ENCODE data around the gene PARVA.
"Not testable (repeated sequence)": the region's sequence is repeated elsewhere in the genome, so short reads cannot be mapped to it uniquely, and the experiment has no call there.

The PARVA gene

GRCh38 chr11:12516387-12517105 is 139.2 kb downstream of the PARVA start:
- TF ChIP-seq POLR2AphosphoS5 (IDR thresholded peaks at IDR 0.05; ENCODE audit: low read depth, low read length) (no peak), TAF1 (IDR thresholded peaks at IDR 0.05; ENCODE audit: borderline replicate concordance, low read depth, low read length) (no peak), POLR2A (IDR thresholded peaks at IDR 0.05; ENCODE audit: low read depth, low read length) (no peak)
- no peak for FAIRE-seq
- no peak for DNase-seq (ENCODE audit: insufficient read length)

- no peak for DNase-seq (ENCODE audit: insufficient read length)
- no peak for FAIRE-seq
- no peak for TF ChIP-seq POLR2A (IDR thresholded peaks at IDR 0.05; ENCODE audit: low read depth, low read length)
- no peak for TF ChIP-seq TAF1 (IDR thresholded peaks at IDR 0.05; ENCODE audit: borderline replicate concordance, low read depth, low read length)
- TF ChIP-seq POLR2AphosphoS5 (IDR thresholded peaks at IDR 0.05; ENCODE audit: low read depth, low read length): no peak
Observed at GRCh38 chr11:12517306-12517705, 139.9 kb downstream of the PARVA start.

- DNase-seq (ENCODE audit: insufficient read length): no peak
- no peak for FAIRE-seq
- TF ChIP-seq POLR2A (IDR thresholded peaks at IDR 0.05; ENCODE audit: low read depth, low read length) (no peak), POLR2AphosphoS5 (IDR thresholded peaks at IDR 0.05; ENCODE audit: low read depth, low read length) (no peak), TAF1 (IDR thresholded peaks at IDR 0.05; ENCODE audit: borderline replicate concordance, low read depth, low read length) (no peak)
Observed at GRCh38 chr11:12517741-12518140, 140.4 kb downstream of the PARVA start.

- DNase-seq (ENCODE audit: insufficient read length): no peak
- TF ChIP-seq POLR2A (IDR thresholded peaks at IDR 0.05; ENCODE audit: low read depth, low read length) (no peak), POLR2AphosphoS5 (IDR thresholded peaks at IDR 0.05; ENCODE audit: low read depth, low read length) (no peak), TAF1 (IDR thresholded peaks at IDR 0.05; ENCODE audit: borderline replicate concordance, low read depth, low read length) (no peak)
- FAIRE-seq: no peak
Observed at GRCh38 chr11:12518606-12519385, 141.4 kb downstream of the PARVA start.

- TF ChIP-seq POLR2A (IDR thresholded peaks at IDR 0.05; ENCODE audit: low read depth, low read length) (no peak), TAF1 (IDR thresholded peaks at IDR 0.05; ENCODE audit: borderline replicate concordance, low read depth, low read length) (no peak), POLR2AphosphoS5 (IDR thresholded peaks at IDR 0.05; ENCODE audit: low read depth, low read length) (no peak)
- FAIRE-seq (no peak), DNase-seq (ENCODE audit: insufficient read length) (no peak)
Observed at GRCh38 chr11:12520054-12520453, 142.7 kb downstream of the PARVA start.

- not testable (repeated sequence) for FAIRE-seq
Observed at GRCh38 chr11:12520576-12520975, 143.2 kb downstream of the PARVA start.

GRCh38 chr11:12523180-12523924 is 146.0 kb downstream of the PARVA start:
- no peak for TF ChIP-seq TAF1 (IDR thresholded peaks at IDR 0.05; ENCODE audit: borderline replicate concordance, low read depth, low read length)
- TF ChIP-seq POLR2AphosphoS5 (IDR thresholded peaks at IDR 0.05; ENCODE audit: low read depth, low read length): no peak
- no peak for DNase-seq (ENCODE audit: insufficient read length)
- FAIRE-seq: no peak

More at GRCh38 chr11:12520576-12520975, 143.2 kb downstream of the PARVA start:
- not testable (repeated sequence) for DNase-seq (ENCODE audit: insufficient read length)

GRCh38 chr11:12524865-12525264 is 147.5 kb downstream of the PARVA start:
- DNase-seq (ENCODE audit: insufficient read length): no peak
- TF ChIP-seq POLR2A (IDR thresholded peaks at IDR 0.05; ENCODE audit: low read depth, low read length) (no peak), TAF1 (IDR thresholded peaks at IDR 0.05; ENCODE audit: borderline replicate concordance, low read depth, low read length) (no peak), POLR2AphosphoS5 (IDR thresholded peaks at IDR 0.05; ENCODE audit: low read depth, low read length) (no peak)
- no peak for FAIRE-seq

- TF ChIP-seq POLR2A (IDR thresholded peaks at IDR 0.05; ENCODE audit: low read depth, low read length): no peak
- no peak for FAIRE-seq
- no peak for DNase-seq (ENCODE audit: insufficient read length)
Observed at GRCh38 chr11:12525466-12526055, 148.2 kb downstream of the PARVA start.

- TF ChIP-seq POLR2AphosphoS5 (IDR thresholded peaks at IDR 0.05; ENCODE audit: low read depth, low read length): no peak
- no peak for TF ChIP-seq POLR2A (IDR thresholded peaks at IDR 0.05; ENCODE audit: low read depth, low read length)
- DNase-seq (ENCODE audit: insufficient read length): no peak
Observed at GRCh38 chr11:12526789-12527188, 149.4 kb downstream of the PARVA start.

GRCh38 chr11:12528487-12528886 is 151.1 kb downstream of the PARVA start:
- no peak for TF ChIP-seq POLR2A (IDR thresholded peaks at IDR 0.05; ENCODE audit: low read depth, low read length)
- TF ChIP-seq POLR2AphosphoS5 (IDR thresholded peaks at IDR 0.05; ENCODE audit: low read depth, low read length): no peak
- TF ChIP-seq TAF1 (IDR thresholded peaks at IDR 0.05; ENCODE audit: borderline replicate concordance, low read depth, low read length): no peak
- FAIRE-seq (no peak), DNase-seq (ENCODE audit: insufficient read length) (no peak)

More at GRCh38 chr11:12526789-12527188, 149.4 kb downstream of the PARVA start:
- no peak for FAIRE-seq
